Activated T-helper 1 cell treated with anti-CD3 and anti-CD28 coated beads, Interleukin-12 subunit alpha, Interleukin-12 subunit beta, Interleukin-2, Interleukin-4 antibody, amounts not matched to agents 30 ng/mL and 10 ng/mL and 1 ng/mL, durations not matched to agents 14 hours and 24 hours and 36 hours (primary cell): ENCODE data around the gene OPCML. TPM values are rescaled to one million over a fixed set of nuclear protein-coding genes. Genes with fewer than 3 reads are reported as not detected.

Experiments used
- DNase-seq: peaks from one replicate; pipeline ENCODE4 v3.0.0; 2021; ENCODE audit warnings: low spot score
- H3K27ac Mint-ChIP-seq: one replicate; pipeline ENCODE4 v1.8.0; 2021; ENCODE audit warnings: mild to moderate bottlenecking, mixed read lengths
- H3K27me3 Mint-ChIP-seq: one replicate; pipeline ENCODE4 v1.8.0; 2022; ENCODE audit warnings: mild to moderate bottlenecking, moderate library complexity, mixed read lengths; ENCODE audit not compliant: insufficient read depth
- H3K36me3 Mint-ChIP-seq: one replicate; pipeline ENCODE4 v1.8.0; 2021; ENCODE audit warnings: low read depth, mixed read lengths
- H3K4me1 Mint-ChIP-seq: one replicate; pipeline ENCODE4 v1.8.0; 2021; ENCODE audit warnings: low read depth, mixed read lengths
- H3K4me3 Mint-ChIP-seq: one replicate; pipeline ENCODE4 v1.8.0; 2021; ENCODE audit warnings: mild to moderate bottlenecking, moderate library complexity, mixed read lengths
- H3K9me3 Mint-ChIP-seq: one replicate; pipeline ENCODE4 v1.8.0; 2021; ENCODE audit warnings: mixed read lengths
- intact Hi-C: fragments of 100-400 bp; cut with micrococcal nuclease; formaldehyde crosslinking; loops from one replicate; pipeline ENCODE4 v1.15.1; 2024
- total RNA-seq: library from RNA; stranded (reverse); gene quantifications from 2 replicates; pipeline ENCODE4 v1.2.3, GENCODE V29; 2022

The OPCML gene
- total RNA-seq, 1 donor from 2014 or later = not detected

GRCh38 chr11:132538642-132539041 is 993.7 kb downstream of the OPCML start:
- Mint-ChIP-seq H3K27me3 (no peaks in the 10 kb centered on the region), H3K4me3 (no peak overlapping the region), H3K4me1 (no peaks in the 10 kb centered on the region), H3K9me3 (no peaks in the 10 kb centered on the region), H3K27ac (no peak overlapping the region), H3K36me3 (no peaks in the 10 kb centered on the region)
- no peak for DNase-seq
- intact Hi-C loops = no loop called here

- Mint-ChIP-seq H3K27ac (no peak overlapping the region), H3K27me3 (no peaks in the 10 kb centered on the region), H3K36me3 (no peaks in the 10 kb centered on the region), H3K9me3 (no peaks in the 10 kb centered on the region), H3K4me3 (no peak overlapping the region), H3K4me1 (no peaks in the 10 kb centered on the region)
- intact Hi-C loops = no loop called here
- no peak for DNase-seq
Observed at GRCh38 chr11:132535830-132536229, 996.5 kb downstream of the OPCML start.

- no peaks in the 10 kb centered on the region for H3K9me3 Mint-ChIP-seq
- no peak overlapping the region for H3K4me3 Mint-ChIP-seq
- DNase-seq = no peak
- no peaks in the 10 kb centered on the region for H3K27me3 Mint-ChIP-seq
- no peaks in the 10 kb centered on the region for H3K36me3 Mint-ChIP-seq
- intact Hi-C loops = no loop called here
- no peak overlapping the region for H3K27ac Mint-ChIP-seq
- H3K4me1 Mint-ChIP-seq = no peaks in the 10 kb centered on the region
Observed at GRCh38 chr11:132531921-132532320, 1000.4 kb downstream of the OPCML start.

- Mint-ChIP-seq H3K27ac (no peak overlapping the region), H3K4me3 (no peak overlapping the region), H3K4me1 (no peaks in the 10 kb centered on the region), H3K27me3 (no peaks in the 10 kb centered on the region), H3K36me3 (no peaks in the 10 kb centered on the region), H3K9me3 (no peaks in the 10 kb centered on the region)
- DNase-seq = no peak
- intact Hi-C loops = no loop called here
Observed at GRCh38 chr11:132528181-132528580, 1004.1 kb downstream of the OPCML start.

GRCh38 chr11:132523929-132524328 is 1008.4 kb downstream of the OPCML start:
- Mint-ChIP-seq H3K27ac (no peak overlapping the region), H3K9me3 (no peaks in the 10 kb centered on the region), H3K36me3 (no peaks in the 10 kb centered on the region), H3K4me1 (no peaks in the 10 kb centered on the region), H3K27me3 (no peaks in the 10 kb centered on the region), H3K4me3 (no peak overlapping the region)
- no peak for DNase-seq
- intact Hi-C loops = no loop called here

GRCh38 chr11:132520199-132520598 is 1012.1 kb downstream of the OPCML start:
- Mint-ChIP-seq H3K4me3 (no peak overlapping the region), H3K9me3 (peaks cover 6% of the 10 kb centered on the region), H3K27ac (no peak overlapping the region), H3K4me1 (no peaks in the 10 kb centered on the region), H3K36me3 (no peaks in the 10 kb centered on the region), H3K27me3 (no peaks in the 10 kb centered on the region)
- DNase-seq = no peak
- intact Hi-C loops = no loop called here

- H3K27me3 Mint-ChIP-seq = no peaks in the 10 kb centered on the region
Observed at GRCh38 chr11:132519241-132519815, 1013.0 kb downstream of the OPCML start.

GRCh38 chr11:132504501-132505041 is 1027.7 kb downstream of the OPCML start:
- no peaks in the 10 kb centered on the region for H3K36me3 Mint-ChIP-seq
- no peak overlapping the region for H3K27ac Mint-ChIP-seq
- no peak for DNase-seq

More at GRCh38 chr11:132519241-132519815, 1013.0 kb downstream of the OPCML start:
- H3K9me3 Mint-ChIP-seq = peaks cover 6% of the 10 kb centered on the region
- H3K4me3 Mint-ChIP-seq = no peak overlapping the region
- H3K36me3 Mint-ChIP-seq = no peaks in the 10 kb centered on the region
- DNase-seq = no peak
- H3K27ac Mint-ChIP-seq = no peak overlapping the region
- intact Hi-C loops = no loop called here
- H3K4me1 Mint-ChIP-seq = no peaks in the 10 kb centered on the region

GRCh38 chr11:132501356-132501755 is 1030.9 kb downstream of the OPCML start:
- Mint-ChIP-seq H3K27ac (no peak overlapping the region), H3K9me3 (peaks cover 9% of the 10 kb centered on the region), H3K4me1 (no peaks in the 10 kb centered on the region), H3K27me3 (no peaks in the 10 kb centered on the region), H3K36me3 (no peaks in the 10 kb centered on the region), H3K4me3 (no peak overlapping the region)
- intact Hi-C loops = no loop called here
- no peak for DNase-seq

More at GRCh38 chr11:132504501-132505041, 1027.7 kb downstream of the OPCML start:
- Mint-ChIP-seq H3K27me3 (no peaks in the 10 kb centered on the region), H3K4me1 (no peaks in the 10 kb centered on the region), H3K9me3 (peaks cover 3% of the 10 kb centered on the region), H3K4me3 (no peak overlapping the region)
- intact Hi-C loops = no loop called here

GRCh38 chr11:132499661-132500060 is 1032.6 kb downstream of the OPCML start:
- H3K9me3 Mint-ChIP-seq = peaks cover 12% of the 10 kb centered on the region
- no peaks in the 10 kb centered on the region for H3K36me3 Mint-ChIP-seq
- intact Hi-C loops = no loop called here
- no peaks in the 10 kb centered on the region for H3K4me1 Mint-ChIP-seq
- DNase-seq = no peak
- H3K4me3 Mint-ChIP-seq = no peak overlapping the region
- no peak overlapping the region for H3K27ac Mint-ChIP-seq
- no peaks in the 10 kb centered on the region for H3K27me3 Mint-ChIP-seq

GRCh38 chr11:132496341-132496740 is 1036.0 kb downstream of the OPCML start:
- intact Hi-C loops = no loop called here
- peaks cover 23% of the 10 kb centered on the region for H3K9me3 Mint-ChIP-seq
- no peak for DNase-seq
- H3K36me3 Mint-ChIP-seq = no peaks in the 10 kb centered on the region
- no peak overlapping the region for H3K4me3 Mint-ChIP-seq
- no peaks in the 10 kb centered on the region for H3K27me3 Mint-ChIP-seq
- no peaks in the 10 kb centered on the region for H3K4me1 Mint-ChIP-seq
- H3K27ac Mint-ChIP-seq = no peak overlapping the region

- no peaks in the 10 kb centered on the region for H3K27me3 Mint-ChIP-seq
- no peak for DNase-seq
- no peak overlapping the region for H3K4me3 Mint-ChIP-seq
- no peaks in the 10 kb centered on the region for H3K36me3 Mint-ChIP-seq
- intact Hi-C loops = no loop called here
- H3K4me1 Mint-ChIP-seq = no peaks in the 10 kb centered on the region
- H3K27ac Mint-ChIP-seq = no peak overlapping the region
- peaks cover 21% of the 10 kb centered on the region for H3K9me3 Mint-ChIP-seq
Observed at GRCh38 chr11:132493801-132494200, 1038.5 kb downstream of the OPCML start.

GRCh38 chr11:132490978-132491377 is 1041.3 kb downstream of the OPCML start:
- no peak overlapping the region for H3K27ac Mint-ChIP-seq
- H3K36me3 Mint-ChIP-seq = no peaks in the 10 kb centered on the region
- H3K4me1 Mint-ChIP-seq = no peaks in the 10 kb centered on the region
- intact Hi-C loops = no loop called here
- no peak overlapping the region for H3K4me3 Mint-ChIP-seq
- no peaks in the 10 kb centered on the region for H3K27me3 Mint-ChIP-seq
- no peak for DNase-seq
- peaks cover 28% of the 10 kb centered on the region for H3K9me3 Mint-ChIP-seq

- DNase-seq = no peak
- H3K27me3 Mint-ChIP-seq = no peaks in the 10 kb centered on the region
- no peak overlapping the region for H3K27ac Mint-ChIP-seq
- peaks cover 12% of the 10 kb centered on the region for H3K9me3 Mint-ChIP-seq
- H3K36me3 Mint-ChIP-seq = no peaks in the 10 kb centered on the region
- H3K4me1 Mint-ChIP-seq = no peaks in the 10 kb centered on the region
- no peak overlapping the region for H3K4me3 Mint-ChIP-seq
- intact Hi-C loops = no loop called here
Observed at GRCh38 chr11:132486060-132486459, 1046.2 kb downstream of the OPCML start.
